ENCODE results near the gene TMEM169. TPM values are rescaled to one million over a fixed set of nuclear protein-coding genes. Genes with fewer than 3 reads are reported as not detected.

The TMEM169 gene
- polyA plus RNA-seq, 1 donor from 2014 or later, result 29.6 TPM

GRCh38 chr2:216082117-216082711 lies 495 bp downstream of the TMEM169 start:
- no peaks in the 10 kb centered on the region for H3K9me3 ChIP-seq (ENCODE audit: low read length)
- H2AFZ ChIP-seq (ENCODE audit: low read depth, low read length), result peak overlapping the region; percentile 73
- no peaks in the 10 kb centered on the region for H3K36me3 ChIP-seq (ENCODE audit: insufficient read depth, low read length)
- H4K20me1 ChIP-seq (ENCODE audit: insufficient read depth), result no peaks in the 10 kb centered on the region
- TF ChIP-seq EP300 (conservative IDR thresholded peaks at IDR 0.05; ENCODE audit: poor library complexity, severe bottlenecking) (no peak), REST (IDR thresholded peaks at IDR 0.05; ENCODE audit: borderline replicate concordance) (peak; percentile 59), MXI1 (conservative IDR thresholded peaks at IDR 0.05; ENCODE audit: poor library complexity, severe bottlenecking) (peak; percentile 42), POLR2AphosphoS5 (IDR thresholded peaks at IDR 0.05) (no peak), SMC3 (conservative IDR thresholded peaks at IDR 0.05; ENCODE audit: poor library complexity) (no peak), RAD21 (conservative IDR thresholded peaks at IDR 0.05) (no peak), EZH2 (IDR thresholded peaks at IDR 0.05; ENCODE audit: borderline replicate concordance, insufficient read depth, low read length, poor library complexity, severe bottlenecking) (no peak), CTCF (IDR thresholded peaks at IDR 0.05; ENCODE audit: poor library complexity, severe bottlenecking) (no peak), TAF1 (IDR thresholded peaks at IDR 0.05; ENCODE audit: low read depth) (peak; percentile 35)
- peaks cover 16% of the 10 kb centered on the region for H3F3A ChIP-seq (ENCODE audit: insufficient read depth, low read length, poor library complexity, severe bottlenecking)
- H3K4me3 ChIP-seq (ENCODE audit: low read length), result peak overlapping the region; percentile 78
- H3K9ac ChIP-seq (ENCODE audit: low read length), result peak overlapping the region; percentile 98
- peak overlapping the region; percentile 98 for H3K27ac ChIP-seq (ENCODE audit: low read length)
- peaks cover 66% of the 10 kb centered on the region for H3K79me2 ChIP-seq (replicated peaks; ENCODE audit: insufficient read depth, low read length)
- no peaks in the 10 kb centered on the region for H3K9me2 ChIP-seq (ENCODE audit: insufficient read depth, low read length)
- no peaks in the 10 kb centered on the region for H3K27me3 ChIP-seq (ENCODE audit: insufficient read depth, low read depth, low read length)
- H3K4me2 ChIP-seq (ENCODE audit: low read length), result peak overlapping the region; percentile 78

- Histone ChIP-seq H3K9me3 (ENCODE audit: low read length) (no peaks in the 10 kb centered on the region), H3K9me2 (ENCODE audit: insufficient read depth, low read length) (no peaks in the 10 kb centered on the region), H3F3A (ENCODE audit: insufficient read depth, low read length, poor library complexity, severe bottlenecking) (peaks cover 16% of the 10 kb centered on the region), H3K4me3 (ENCODE audit: low read length) (peak overlapping the region; percentile 78), H3K27me3 (ENCODE audit: insufficient read depth, low read depth, low read length) (no peaks in the 10 kb centered on the region), H3K27ac (ENCODE audit: low read length) (peak overlapping the region; percentile 98), H3K9ac (ENCODE audit: low read length) (peak overlapping the region; percentile 98), H4K20me1 (ENCODE audit: insufficient read depth) (no peaks in the 10 kb centered on the region), H3K79me2 (replicated peaks; ENCODE audit: insufficient read depth, low read length) (peaks cover 72% of the 10 kb centered on the region), H3K4me2 (ENCODE audit: low read length) (peak overlapping the region; percentile 78), H2AFZ (ENCODE audit: low read depth, low read length) (no peak overlapping the region), H3K36me3 (ENCODE audit: insufficient read depth, low read length) (no peaks in the 10 kb centered on the region)
- TF ChIP-seq TAF1 (IDR thresholded peaks at IDR 0.05; ENCODE audit: low read depth), result peak; percentile 8
- TF ChIP-seq POLR2AphosphoS5 (IDR thresholded peaks at IDR 0.05), result peak; percentile 70
- TF ChIP-seq EP300 (conservative IDR thresholded peaks at IDR 0.05; ENCODE audit: poor library complexity, severe bottlenecking), result no peak
Measured at GRCh38 chr2:216082805-216083204, 1.1 kb downstream of the TMEM169 start.

All from neural cell (in vitro differentiated cells).